Esophagus (tissue), 2 donors: ENCODE measurements around the gene MAFG. TPM values are rescaled to one million over a fixed set of nuclear protein-coding genes. Genes with fewer than 3 reads are reported as not detected.

ENCODE experiments used
- H3K27ac ChIP-seq, 2 donors: one replicate each; pipeline ENCODE4 v1.5.1; 2013; ENCODE audit warnings: low read depth in 2 of 2, mild to moderate bottlenecking in 2 of 2, inconsistent platforms in 1 of 2, low read length in 1 of 2, moderate library complexity in 1 of 2
- H3K27me3 ChIP-seq, 2 donors: one replicate each; pipeline ENCODE4 v1.6.1; 2013; ENCODE audit warnings: low read length in 2 of 2, control low read depth in 1 of 2, mild to moderate bottlenecking in 1 of 2; ENCODE audit not compliant: insufficient read depth in 2 of 2, control insufficient read depth in 1 of 2
- H3K36me3 ChIP-seq, 2 donors: one replicate each; pipeline ENCODE4 v1.6.1; 2013; ENCODE audit warnings: low read length in 1 of 2; ENCODE audit not compliant: control insufficient read depth in 2 of 2, insufficient read depth in 2 of 2
- H3K4me1 ChIP-seq, 2 donors: one replicate each; pipeline ENCODE4 v1.6.1; 2013; ENCODE audit warnings: low read length in 1 of 2; ENCODE audit not compliant: control insufficient read depth in 2 of 2, insufficient read depth in 2 of 2
- H3K4me3 ChIP-seq, 2 donors: one replicate each; pipeline ENCODE4 v1.5.1; 2013; ENCODE audit warnings: low read length in 2 of 2, mild to moderate bottlenecking in 2 of 2, low read depth in 1 of 2, moderate library complexity in 1 of 2
- H3K9me3 ChIP-seq, 2 donors: one replicate each; pipeline ENCODE4 v1.6.1; 2013; ENCODE audit warnings: mild to moderate bottlenecking in 2 of 2, low read depth in 1 of 2, low read length in 1 of 2, moderate library complexity in 1 of 2; ENCODE audit not compliant: control insufficient read depth in 2 of 2, insufficient read depth in 1 of 2
- WGBS, 2 donors: extraction: QIAGEN DNeasy Blood & Tissue Kit; methylation state at CpG; one replicate each; pipeline ENCODE4 v1.1.7; 2013; 5-methylcytosine and 5-hydroxymethylcytosine counted together
- polyA plus RNA-seq, 2 donors: library from polyadenylated mRNA; stranded (reverse); fragments of 200-250 nt; gene quantifications; one replicate each; pipeline ENCODE4 v1.2.3, GENCODE V29; 2013
- donor health status: healthy with polysubstance abuse.
- donor health status: Bipolar disorder and iron deficiency.

MAFG gene
- polyA plus RNA-seq, 2 donors, result 10.3 to 11.9 TPM

- H3K27me3 ChIP-seq, result no peaks in the 10 kb centered on the region
- WGBS, 2 donors, result 48 to 65% methylated on average over 21 of the region's 21 CpGs
- no peaks in the 10 kb centered on the region for H3K9me3 ChIP-seq
- H3K4me3 ChIP-seq, result no peak overlapping the region
- no peaks in the 10 kb centered on the region for H3K36me3 ChIP-seq
- H3K4me1 ChIP-seq, result peaks cover 0 to 12% of the 10 kb centered on the region in 2 donors
- H3K27ac ChIP-seq, result no peak overlapping the region
Observed at GRCh38 chr17:81939881-81940385, 12.4 kb upstream of the MAFG start.

- H3K27me3 ChIP-seq, result no peaks in the 10 kb centered on the region
- WGBS, 2 donors, result 79% methylated on average over 15 of the region's 15 CpGs
Observed at GRCh38 chr17:81939218-81939617, 11.7 kb upstream of the MAFG start.

GRCh38 chr17:81935709-81936084, 8.2 kb upstream of the MAFG start:
- Histone ChIP-seq H3K9me3 (no peaks in the 10 kb centered on the region), H3K27me3 (no peaks in the 10 kb centered on the region), H3K27ac (no peak overlapping the region), H3K4me1 (peaks cover 0 to 12% of the 10 kb centered on the region in 2 donors), H3K36me3 (no peaks in the 10 kb centered on the region), H3K4me3 (no peak overlapping the region)
- WGBS, 2 donors, result 87 to 89% methylated on average over 6 of the region's 6 CpGs

More at GRCh38 chr17:81939218-81939617, 11.7 kb upstream of the MAFG start:
- H3K4me1 ChIP-seq, result peaks cover 0 to 12% of the 10 kb centered on the region in 2 donors
- no peaks in the 10 kb centered on the region for H3K9me3 ChIP-seq
- no peak overlapping the region for H3K27ac ChIP-seq
- no peak overlapping the region for H3K4me3 ChIP-seq
- H3K36me3 ChIP-seq, result no peaks in the 10 kb centered on the region

- 92 to 93% methylated on average over 38 of the region's 38 CpGs for WGBS, 2 donors
- H3K36me3 ChIP-seq, result no peaks in the 10 kb centered on the region
- H3K9me3 ChIP-seq, result no peaks in the 10 kb centered on the region
- H3K4me3 ChIP-seq, result no peak overlapping the region
- no peaks in the 10 kb centered on the region for H3K27me3 ChIP-seq
- H3K27ac ChIP-seq, result no peak overlapping the region
- peaks cover 0 to 12% of the 10 kb centered on the region in 2 donors for H3K4me1 ChIP-seq
Observed at GRCh38 chr17:81934850-81935708, 7.5 kb upstream of the MAFG start.

GRCh38 chr17:81934098-81934757, 6.7 kb upstream of the MAFG start:
- Histone ChIP-seq H3K27me3 (no peaks in the 10 kb centered on the region), H3K4me3 (no peak overlapping the region), H3K9me3 (no peaks in the 10 kb centered on the region), H3K4me1 (peaks cover 0 to 6% of the 10 kb centered on the region in 2 donors), H3K27ac (no peak overlapping the region), H3K36me3 (no peaks in the 10 kb centered on the region)
- 82 to 85% methylated on average over 23 of the region's 23 CpGs for WGBS, 2 donors

GRCh38 chr17:81933178-81933699, 5.7 kb upstream of the MAFG start:
- WGBS, 2 donors, result 81 to 83% methylated on average over 14 of the region's 14 CpGs
- Histone ChIP-seq H3K4me3 (no peak overlapping the region), H3K36me3 (no peaks in the 10 kb centered on the region), H3K4me1 (peaks cover 0 to 15% of the 10 kb centered on the region in 2 donors), H3K27me3 (no peaks in the 10 kb centered on the region), H3K9me3 (no peaks in the 10 kb centered on the region), H3K27ac (no peak overlapping the region)

GRCh38 chr17:81932333-81932983, 4.9 kb upstream of the MAFG start:
- H3K27ac ChIP-seq, result no peak overlapping the region
- H3K4me1 ChIP-seq, result peaks cover 0 to 15% of the 10 kb centered on the region in 2 donors
- no peaks in the 10 kb centered on the region for H3K27me3 ChIP-seq
- H3K4me3 ChIP-seq, result no peak overlapping the region
- no peaks in the 10 kb centered on the region for H3K9me3 ChIP-seq
- WGBS, 2 donors, result 84 to 89% methylated on average over 9 of the region's 9 CpGs
- no peaks in the 10 kb centered on the region for H3K36me3 ChIP-seq

GRCh38 chr17:81931557-81932332, 4.2 kb upstream of the MAFG start:
- H3K36me3 ChIP-seq, result no peaks in the 10 kb centered on the region
- H3K27me3 ChIP-seq, result no peaks in the 10 kb centered on the region
- H3K27ac ChIP-seq, result no peak overlapping the region
- H3K4me1 ChIP-seq, result peaks cover 0 to 13% of the 10 kb centered on the region in 2 donors
- no peak overlapping the region for H3K4me3 ChIP-seq
- H3K9me3 ChIP-seq, result no peaks in the 10 kb centered on the region
- 38 to 40% methylated on average over 15 of the region's 15 CpGs for WGBS, 2 donors

GRCh38 chr17:81931189-81931556, 3.6 kb upstream of the MAFG start:
- 66 to 70% methylated on average over 13 of the region's 13 CpGs for WGBS, 2 donors
- Histone ChIP-seq H3K9me3 (no peaks in the 10 kb centered on the region), H3K4me3 (no peak overlapping the region), H3K36me3 (no peaks in the 10 kb centered on the region), H3K4me1 (peaks cover 0 to 12% of the 10 kb centered on the region in 2 donors), H3K27ac (no peak overlapping the region), H3K27me3 (no peaks in the 10 kb centered on the region)
